ENCODE data around the gene HOMEZ.
"Not testable (repeated sequence)": the region's sequence is repeated elsewhere in the genome, so short reads cannot be mapped to it uniquely, and the experiment has no call there.

Gene HOMEZ

GRCh38 chr14:23285530-23286019 is 357 bp downstream of the HOMEZ start:
- TF ChIP-seq TARDBP (IDR thresholded peaks at IDR 0.05) (no peak), PKNOX1 (IDR thresholded peaks at IDR 0.05) (no peak), ZNF384 (IDR thresholded peaks at IDR 0.05) (no peak), NFRKB (IDR thresholded peaks at IDR 0.05) (no peak), ARNT (IDR thresholded peaks at IDR 0.05) (no peak), CTBP1 (IDR thresholded peaks at IDR 0.05; ENCODE audit: borderline replicate concordance) (no peak), SP1 (IDR thresholded peaks at IDR 0.05) (no peak), HDGF (IDR thresholded peaks at IDR 0.05; ENCODE audit: borderline replicate concordance) (no peak), LEF1 (IDR thresholded peaks at IDR 0.05; ENCODE audit: borderline replicate concordance) (no peak), FOXK2 (IDR thresholded peaks at IDR 0.05) (no peak), FOXM1 (IDR thresholded peaks at IDR 0.05; ENCODE audit: borderline replicate concordance) (no peak), ELF4 (IDR thresholded peaks at IDR 0.05) (no peak), BHLHE40 (IDR thresholded peaks at IDR 0.05; ENCODE audit: borderline replicate concordance) (no peak), SUZ12 (IDR thresholded peaks at IDR 0.05) (no peak), FOXA1 (IDR thresholded peaks at IDR 0.05) (no peak), L3MBTL2 (conservative IDR thresholded peaks at IDR 0.05) (no peak)
- no peak for DNase-seq (ENCODE audit: extremely low spot score)
- POLR2A ChIA-PET, result interaction anchor here (0.9 to 3.6 kb wide), 15 partner anchors 9 to 190 kb away, joined by 3 to 46 read pairs (median 6); partner anchors contain the start of genes ACIN1, BCL2L2, C14orf119 and PABPN1
- CTCF ChIA-PET, result no interaction called here

GRCh38 chr14:23284654-23285529 is 1.0 kb downstream of the HOMEZ start:
- DNase-seq (ENCODE audit: extremely low spot score), result no peak
- CTCF ChIA-PET, result no interaction called here
- no peak for TF ChIP-seq ELF4 (IDR thresholded peaks at IDR 0.05)
- no peak for TF ChIP-seq FOXK2 (IDR thresholded peaks at IDR 0.05)
- no peak for TF ChIP-seq TARDBP (IDR thresholded peaks at IDR 0.05)
- TF ChIP-seq SP1 (IDR thresholded peaks at IDR 0.05), result no peak
- no peak for TF ChIP-seq HDGF (IDR thresholded peaks at IDR 0.05; ENCODE audit: borderline replicate concordance)
- no peak for TF ChIP-seq L3MBTL2 (conservative IDR thresholded peaks at IDR 0.05)
- POLR2A ChIA-PET, result interaction anchor here (0.9 to 3.6 kb wide), 6 partner anchors 17 to 190 kb away, joined by 3 to 46 read pairs (median 10); partner anchors contain the start of genes ACIN1, C14orf119, PABPN1 and PPP1R3E

- POLR2A ChIA-PET, result no interaction called here
- TF ChIP-seq ZNF384 (IDR thresholded peaks at IDR 0.05), result no peak
- DNase-seq (ENCODE audit: extremely low spot score), result no peak
- CTCF ChIA-PET, result interaction anchor here (0.6 kb wide), 1 partner anchor 8 kb away, joined by 3 read pairs; no protein-coding TSS in a partner anchor
These were observed 4.7 kb downstream of the HOMEZ start for GRCh38 chr14:23281247-23281646.

- DNase-seq (ENCODE audit: extremely low spot score), result not testable (repeated sequence)
- POLR2A ChIA-PET, result interaction anchor here (1.2 to 2.2 kb wide), 2 partner anchors 20 to 43 kb away, joined by 3 to 8 read pairs; partner anchors contain the start of gene PABPN1
- CTCF ChIA-PET, result interaction anchor here (1.2 kb wide), 1 partner anchor 10 kb away, joined by 3 read pairs; no protein-coding TSS in a partner anchor
These were observed 8.0 kb downstream of the HOMEZ start for GRCh38 chr14:23277928-23278327.

GRCh38 chr14:23277189-23277588 is 8.7 kb downstream of the HOMEZ start:
- POLR2A ChIA-PET, result interaction anchor here (0.9 to 2.5 kb wide), 4 partner anchors 10 to 44 kb away, joined by 3 to 8 read pairs (median 6); partner anchors contain the start of genes HOMEZ, PABPN1 and PPP1R3E
- no peak for DNase-seq (ENCODE audit: extremely low spot score)
- CTCF ChIA-PET, result interaction anchor here (0.5 to 1.0 kb wide), 2 partner anchors 10 to 13 kb away, joined by 3 read pairs; no protein-coding TSS in a partner anchor
- TF ChIP-seq PKNOX1 (IDR thresholded peaks at IDR 0.05), result no peak
- no peak for TF ChIP-seq L3MBTL2 (conservative IDR thresholded peaks at IDR 0.05)
- TF ChIP-seq CTBP1 (IDR thresholded peaks at IDR 0.05; ENCODE audit: borderline replicate concordance), result no peak
- no peak for TF ChIP-seq SP1 (IDR thresholded peaks at IDR 0.05)
- no peak for TF ChIP-seq ELF4 (IDR thresholded peaks at IDR 0.05)
- no peak for TF ChIP-seq FOXK2 (IDR thresholded peaks at IDR 0.05)

GRCh38 chr14:23275412-23275811 is 10.5 kb downstream of the HOMEZ start:
- POLR2A ChIA-PET, result interaction anchor here (2.5 kb wide), 1 partner anchor 12 kb away, joined by 8 read pairs; the partner anchor contains the start of gene HOMEZ

More at GRCh38 chr14:23275412-23275811, 10.5 kb downstream of the HOMEZ start:
- no peak for DNase-seq (ENCODE audit: extremely low spot score)
- TF ChIP-seq PKNOX1 (IDR thresholded peaks at IDR 0.05), result no peak
- TF ChIP-seq L3MBTL2 (conservative IDR thresholded peaks at IDR 0.05), result no peak
- no peak for TF ChIP-seq CTBP1 (IDR thresholded peaks at IDR 0.05; ENCODE audit: borderline replicate concordance)
- TF ChIP-seq TARDBP (IDR thresholded peaks at IDR 0.05), result no peak
- TF ChIP-seq FOXA1 (IDR thresholded peaks at IDR 0.05), result no peak
- no peak for TF ChIP-seq NFRKB (IDR thresholded peaks at IDR 0.05)
- TF ChIP-seq FOXM1 (IDR thresholded peaks at IDR 0.05; ENCODE audit: borderline replicate concordance), result no peak
- TF ChIP-seq FOXK2 (IDR thresholded peaks at IDR 0.05), result no peak
- TF ChIP-seq ZNF384 (IDR thresholded peaks at IDR 0.05), result no peak
- TF ChIP-seq HDGF (IDR thresholded peaks at IDR 0.05; ENCODE audit: borderline replicate concordance), result no peak
- CTCF ChIA-PET, result interaction anchor here (0.7 kb wide), 1 partner anchor 217 kb away, joined by 3 read pairs; no protein-coding TSS in a partner anchor
